ENCODE results near the gene SCN1B. TPM values are rescaled to one million over a fixed set of nuclear protein-coding genes. Genes with fewer than 3 reads are reported as not detected.

SCN1B gene
- total RNA-seq, 1 donor, result 4.7 TPM

DNA sequence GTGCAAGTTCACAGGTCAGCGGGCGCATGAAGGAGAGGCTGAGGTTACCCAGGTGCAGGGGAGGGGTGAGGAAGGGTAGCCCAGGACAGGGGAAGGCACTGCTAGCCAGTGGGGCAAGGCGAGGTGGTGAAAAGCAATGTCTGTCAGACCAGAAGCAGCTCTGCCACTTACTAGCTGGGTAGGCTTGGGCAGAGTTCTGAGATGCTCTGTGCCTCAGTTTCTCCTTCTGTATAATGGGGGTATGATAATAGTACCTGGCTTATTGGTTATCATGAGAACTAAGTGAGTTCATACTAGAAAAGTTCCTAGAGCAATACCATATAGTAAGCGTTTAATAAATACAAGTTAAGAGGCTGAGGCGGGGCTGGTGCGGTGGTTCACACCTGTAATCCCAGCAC, 14.3 kb upstream of the SCN1B start:
- Histone ChIP-seq H3K4me2 (ENCODE audit: insufficient read depth, low read length) (no peak overlapping the region), H3K4me1 (ENCODE audit: insufficient read depth, low read length) (no peaks in the 10 kb centered on the region), H4K20me1 (ENCODE audit: insufficient read depth, low read length) (peaks cover 7% of the 10 kb centered on the region), H2AFZ (ENCODE audit: low read length) (no peak overlapping the region), H3K27me3 (ENCODE audit: insufficient read depth, low read length) (no peaks in the 10 kb centered on the region), H3K79me2 (ENCODE audit: insufficient read depth, low read length) (no peaks in the 10 kb centered on the region), H3K27ac (ENCODE audit: low read depth, low read length) (no peak overlapping the region), H3K9me3 (ENCODE audit: low read depth, low read length) (no peaks in the 10 kb centered on the region), H3K4me3 (ENCODE audit: insufficient read depth, low read length) (no peak overlapping the region), H3K36me3 (ENCODE audit: insufficient read depth, low read length) (peaks cover 72% of the 10 kb centered on the region)
- TF ChIP-seq, protein P1, sequence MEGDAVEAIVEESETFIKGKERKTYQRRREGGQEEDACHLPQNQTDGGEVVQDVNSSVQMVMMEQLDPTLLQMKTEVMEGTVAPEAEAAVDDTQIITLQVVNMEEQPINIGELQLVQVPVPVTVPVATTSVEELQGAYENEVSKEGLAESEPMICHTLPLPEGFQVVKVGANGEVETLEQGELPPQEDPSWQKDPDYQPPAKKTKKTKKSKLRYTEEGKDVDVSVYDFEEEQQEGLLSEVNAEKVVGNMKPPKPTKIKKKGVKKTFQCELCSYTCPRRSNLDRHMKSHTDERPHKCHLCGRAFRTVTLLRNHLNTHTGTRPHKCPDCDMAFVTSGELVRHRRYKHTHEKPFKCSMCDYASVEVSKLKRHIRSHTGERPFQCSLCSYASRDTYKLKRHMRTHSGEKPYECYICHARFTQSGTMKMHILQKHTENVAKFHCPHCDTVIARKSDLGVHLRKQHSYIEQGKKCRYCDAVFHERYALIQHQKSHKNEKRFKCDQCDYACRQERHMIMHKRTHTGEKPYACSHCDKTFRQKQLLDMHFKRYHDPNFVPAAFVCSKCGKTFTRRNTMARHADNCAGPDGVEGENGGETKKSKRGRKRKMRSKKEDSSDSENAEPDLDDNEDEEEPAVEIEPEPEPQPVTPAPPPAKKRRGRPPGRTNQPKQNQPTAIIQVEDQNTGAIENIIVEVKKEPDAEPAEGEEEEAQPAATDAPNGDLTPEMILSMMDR (IDR thresholded peaks at IDR 0.05; ENCODE audit: extremely low read depth, low read depth, low read length), result no peak
- DNase-seq (ENCODE audit: insufficient read length, low spot score, missing footprints), result peak; percentile 84

DNA sequence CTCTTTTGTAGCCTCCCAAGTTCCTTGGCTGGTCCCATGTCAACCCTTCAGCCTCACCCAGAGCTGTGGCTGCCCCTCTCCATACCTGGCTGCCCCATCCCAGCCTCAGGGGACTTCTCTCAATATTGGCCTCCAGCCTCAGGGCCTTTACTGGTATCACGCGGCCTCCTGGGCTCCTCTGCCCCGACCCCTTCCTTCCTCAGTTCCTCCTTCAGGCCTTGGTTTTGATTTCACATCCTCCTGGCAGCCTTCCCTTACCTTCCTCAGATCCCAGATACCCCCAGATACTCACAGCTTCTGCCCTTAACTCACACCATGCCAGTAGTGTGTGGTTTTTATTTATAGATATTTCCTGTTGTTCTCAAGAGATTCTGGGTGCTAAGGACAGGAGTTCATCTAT, 12.8 kb upstream of the SCN1B start:
- H3K9me3 ChIP-seq (ENCODE audit: low read depth, low read length), result no peaks in the 10 kb centered on the region
- H3K27me3 ChIP-seq (ENCODE audit: insufficient read depth, low read length), result no peaks in the 10 kb centered on the region
- no peak overlapping the region for H3K27ac ChIP-seq (ENCODE audit: low read depth, low read length)
- H3K4me3 ChIP-seq (ENCODE audit: insufficient read depth, low read length), result no peak overlapping the region
- H3K4me1 ChIP-seq (ENCODE audit: insufficient read depth, low read length), result no peaks in the 10 kb centered on the region
- no peaks in the 10 kb centered on the region for H3K79me2 ChIP-seq (ENCODE audit: insufficient read depth, low read length)
- no peak overlapping the region for H2AFZ ChIP-seq (ENCODE audit: low read length)
- peaks cover 66% of the 10 kb centered on the region for H3K36me3 ChIP-seq (ENCODE audit: insufficient read depth, low read length)
- H4K20me1 ChIP-seq (ENCODE audit: insufficient read depth, low read length), result peaks cover 7% of the 10 kb centered on the region
- TF ChIP-seq, protein P1 (IDR thresholded peaks at IDR 0.05; ENCODE audit: extremely low read depth, low read depth, low read length), result no peak
- DNase-seq (ENCODE audit: insufficient read length, low spot score, missing footprints), result peak; percentile 55
- no peak overlapping the region for H3K4me2 ChIP-seq (ENCODE audit: insufficient read depth, low read length)

DNA sequence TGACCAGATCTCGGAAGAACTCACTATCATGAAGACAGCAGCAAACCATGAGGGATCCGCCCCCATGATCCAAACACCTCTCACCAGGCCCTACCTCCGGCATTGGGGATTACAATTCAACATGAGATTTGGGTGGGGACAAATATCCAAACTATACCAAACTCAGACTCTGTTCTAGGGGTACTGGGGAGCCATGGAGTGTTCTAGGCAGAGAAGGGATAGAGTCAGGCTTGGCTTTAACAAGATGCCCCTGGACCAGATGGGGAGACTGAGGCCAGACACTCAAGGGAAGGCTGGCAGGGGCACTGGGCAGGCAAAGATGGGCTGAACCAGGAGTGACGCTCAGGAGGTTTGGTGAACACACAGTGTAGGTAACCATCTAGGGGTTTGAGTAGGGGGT, 11.9 kb upstream of the SCN1B start:
- no peak overlapping the region for H3K4me3 ChIP-seq (ENCODE audit: insufficient read depth, low read length)
- no peaks in the 10 kb centered on the region for H3K9me3 ChIP-seq (ENCODE audit: low read depth, low read length)
- no peaks in the 10 kb centered on the region for H3K4me1 ChIP-seq (ENCODE audit: insufficient read depth, low read length)
- H2AFZ ChIP-seq (ENCODE audit: low read length), result no peak overlapping the region
- TF ChIP-seq, protein P1 (IDR thresholded peaks at IDR 0.05; ENCODE audit: extremely low read depth, low read depth, low read length), result no peak
- peaks cover 71% of the 10 kb centered on the region for H3K36me3 ChIP-seq (ENCODE audit: insufficient read depth, low read length)
- H3K27me3 ChIP-seq (ENCODE audit: insufficient read depth, low read length), result no peaks in the 10 kb centered on the region
- no peak overlapping the region for H3K4me2 ChIP-seq (ENCODE audit: insufficient read depth, low read length)
- no peak overlapping the region for H3K27ac ChIP-seq (ENCODE audit: low read depth, low read length)
- H3K79me2 ChIP-seq (ENCODE audit: insufficient read depth, low read length), result no peaks in the 10 kb centered on the region
- H4K20me1 ChIP-seq (ENCODE audit: insufficient read depth, low read length), result peaks cover 3% of the 10 kb centered on the region
- no peak for DNase-seq (ENCODE audit: insufficient read length, low spot score, missing footprints)

DNA sequence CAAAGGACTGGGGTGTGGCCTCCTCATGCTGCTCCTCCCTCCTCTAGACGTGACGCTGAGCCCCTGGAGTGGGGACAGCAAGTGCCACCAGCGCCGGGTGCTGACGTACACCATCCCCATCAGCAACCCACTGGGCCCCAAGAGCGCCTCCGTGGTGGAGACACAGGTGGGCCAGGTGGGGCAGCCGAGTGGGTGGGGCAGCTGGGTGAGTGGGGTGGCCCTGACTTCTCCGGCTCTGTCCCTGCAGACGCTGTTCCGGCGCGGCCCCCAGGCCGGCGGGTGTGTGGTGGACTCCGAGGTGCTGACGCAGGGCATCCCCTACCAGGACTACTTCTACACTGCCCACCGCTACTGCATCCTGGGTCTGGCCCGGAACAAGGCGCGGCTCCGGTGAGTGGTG, 11.1 kb upstream of the SCN1B start:
- Histone ChIP-seq H3K27me3 (ENCODE audit: insufficient read depth, low read length) (no peaks in the 10 kb centered on the region), H3K79me2 (ENCODE audit: insufficient read depth, low read length) (no peaks in the 10 kb centered on the region), H3K4me1 (ENCODE audit: insufficient read depth, low read length) (no peaks in the 10 kb centered on the region), H3K9me3 (ENCODE audit: low read depth, low read length) (no peaks in the 10 kb centered on the region), H3K4me3 (ENCODE audit: insufficient read depth, low read length) (no peak overlapping the region), H3K36me3 (ENCODE audit: insufficient read depth, low read length) (peaks cover 75% of the 10 kb centered on the region), H2AFZ (ENCODE audit: low read length) (no peak overlapping the region), H3K27ac (ENCODE audit: low read depth, low read length) (no peak overlapping the region), H3K4me2 (ENCODE audit: insufficient read depth, low read length) (no peak overlapping the region), H4K20me1 (ENCODE audit: insufficient read depth, low read length) (peaks cover 3% of the 10 kb centered on the region)
- TF ChIP-seq, protein P1 (IDR thresholded peaks at IDR 0.05; ENCODE audit: extremely low read depth, low read depth, low read length), result no peak
- no peak for DNase-seq (ENCODE audit: insufficient read length, low spot score, missing footprints)

Measured in osteoblast (primary cell).